Neural cell (in vitro differentiated cells): ENCODE results near the gene PRKACA.

ENCODE experiments used
- CTCF ChIP-seq: fragments of 450-650 bp; IDR thresholded peaks from 2 replicates; pipeline ENCODE4 v1.5.1; 2014; ENCODE audit warnings: antibody characterized with exemption, mild to moderate bottlenecking, moderate library complexity; ENCODE audit not compliant: poor library complexity, severe bottlenecking
- EZH2 ChIP-seq: fragments of 200-600, 300-800 bp; shearing (Covaris generic), sonication (generic); IDR thresholded peaks from 2 replicates; pipeline ENCODE4 v1.6.1; 2014; ENCODE audit warnings: antibody characterized with exemption, low read length, borderline replicate concordance, mild to moderate bottlenecking; ENCODE audit not compliant: insufficient read depth, poor library complexity, severe bottlenecking
- POLR2AphosphoS5 ChIP-seq: IDR thresholded peaks from 2 replicates; pipeline ENCODE4 v1.6.1; 2012

DNA sequence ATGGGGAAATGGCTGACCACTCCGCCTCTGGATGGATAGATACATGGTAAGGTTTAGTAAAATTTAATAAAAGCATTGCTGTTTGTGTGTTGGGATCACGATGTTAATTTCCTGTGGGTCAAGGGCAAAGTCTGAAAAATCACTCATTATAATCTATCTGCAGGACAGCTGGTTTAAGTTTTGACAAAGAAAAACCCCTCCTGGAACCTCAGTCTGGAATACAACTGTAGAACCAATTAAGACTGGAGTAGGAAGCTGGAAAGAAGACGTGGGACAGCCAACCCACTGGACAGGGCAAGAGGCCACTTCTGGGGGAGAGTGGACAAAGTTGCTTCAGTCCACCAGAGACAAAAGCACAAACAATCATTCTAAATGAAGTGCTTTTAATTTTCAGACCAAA is 1.6 kb upstream of the PRKACA start:
- TF ChIP-seq CTCF (no peak), POLR2AphosphoS5 (no peak), EZH2 (no peak)
